C4-2B (cell line): ENCODE results near the gene SH3GLB1.

Experiments used
- CTCF ChIP-seq: fragments of 450-650 bp; conservative IDR thresholded peaks from 2 replicates; pipeline ENCODE4 v1.5.1; 2017; ENCODE audit warnings: mild to moderate bottlenecking
- ZFX ChIP-seq: fragments of 450-650 bp; IDR thresholded peaks from 2 replicates; pipeline ENCODE4 v1.6.1; 2017

GRCh38 chr1:86714561-86715244 is 10.3 kb downstream of the SH3GLB1 start:
- TF ChIP-seq CTCF = no peak
- TF ChIP-seq ZFX = no peak
